Measurements from ENCODE around the gene NPPA. TPM values are rescaled to one million over a fixed set of nuclear protein-coding genes. Genes with fewer than 3 reads are reported as not detected.

The NPPA gene
- total and polyA plus RNA-seq, 9 of the 15 experiments (the other 6 are each of a cell fraction or from before 2014, with no cell fraction given), result not detected

- TF ChIP-seq ZNF280A (IDR thresholded peaks at IDR 0.05; ENCODE audit: low read depth, partially characterized antibody), result no peak
- peak; percentile 90 for TF ChIP-seq SAP30 (IDR thresholded peaks at IDR 0.05; ENCODE audit: borderline replicate concordance, insufficient read depth, low read depth, low read length, poor library complexity, severe bottlenecking)
- peak; percentile 85 for TF ChIP-seq KLF6 (CRISPR knock-in tag; IDR thresholded peaks at IDR 0.05; ENCODE audit: borderline replicate concordance)
- TF ChIP-seq HMG20A (CRISPR knock-in tag; conservative IDR thresholded peaks at IDR 0.05), result no peak
- TF ChIP-seq ZNF512 (tag; IDR thresholded peaks at IDR 0.05), result no peak
- peak; percentile 86 for TF ChIP-seq ZBTB43 (CRISPR knock-in tag; IDR thresholded peaks at IDR 0.05)
- TF ChIP-seq POLR2A (conservative IDR thresholded peaks at IDR 0.05), result peak; percentile 94
- 0 out of 2 replicates have a peak, but pooled peaks have one; percentile 5 for TF ChIP-seq PHB (CRISPR knock-in tag; IDR thresholded peaks at IDR 0.05)
- TF ChIP-seq RHOXF2B (CRISPR knock-in tag; conservative IDR thresholded peaks at IDR 0.05), result peak; percentile 76; the same call in 1 of the 2 replicates
- peak; percentile 46 for TF ChIP-seq RBBP5 (IDR thresholded peaks at IDR 0.05; ENCODE audit: borderline replicate concordance, insufficient read depth, low read length, poor library complexity, severe bottlenecking)
- 0 out of 2 replicates have a peak, but pooled peaks have one; percentile 22 for TF ChIP-seq KLF13 (tag; IDR thresholded peaks at IDR 0.05; ENCODE audit: borderline replicate concordance, low read depth)
- TF ChIP-seq VEZF1 (CRISPR knock-in tag; IDR thresholded peaks at IDR 0.05), result no peak
- TF ChIP-seq NR2C1 (IDR thresholded peaks at IDR 0.05), result no peak
- peak; percentile 32; the same call in 1 of the 2 replicates for TF ChIP-seq NR2C1 (tag; IDR thresholded peaks at IDR 0.05)
- TF ChIP-seq SRF (CRISPR knock-in tag; IDR thresholded peaks at IDR 0.05), result peak in 1 of 2 experiments; percentile 94; a peak in 2 of 4 replicates
- no peak for TF ChIP-seq ATF6 (CRISPR knock-in tag; IDR thresholded peaks at IDR 0.05)
These were observed 41.9 kb downstream of the NPPA start, which contains the start of the genes CLCN6 and MTHFR (continued) for GRCh38 chr1:11805422-11806306.

All from K562 (cell line).